GM18868 (cell line): ENCODE data around the gene MEF2C.

ENCODE experiments used
- ATAC-seq: cut with Tn5 transposase; IDR thresholded peaks from one replicate; pipeline ENCODE4 v1.9.1; 2021; ENCODE audit warnings: mild to moderate bottlenecking, moderate library complexity; ENCODE audit not compliant: unreplicated experiment

Gene MEF2C

DNA sequence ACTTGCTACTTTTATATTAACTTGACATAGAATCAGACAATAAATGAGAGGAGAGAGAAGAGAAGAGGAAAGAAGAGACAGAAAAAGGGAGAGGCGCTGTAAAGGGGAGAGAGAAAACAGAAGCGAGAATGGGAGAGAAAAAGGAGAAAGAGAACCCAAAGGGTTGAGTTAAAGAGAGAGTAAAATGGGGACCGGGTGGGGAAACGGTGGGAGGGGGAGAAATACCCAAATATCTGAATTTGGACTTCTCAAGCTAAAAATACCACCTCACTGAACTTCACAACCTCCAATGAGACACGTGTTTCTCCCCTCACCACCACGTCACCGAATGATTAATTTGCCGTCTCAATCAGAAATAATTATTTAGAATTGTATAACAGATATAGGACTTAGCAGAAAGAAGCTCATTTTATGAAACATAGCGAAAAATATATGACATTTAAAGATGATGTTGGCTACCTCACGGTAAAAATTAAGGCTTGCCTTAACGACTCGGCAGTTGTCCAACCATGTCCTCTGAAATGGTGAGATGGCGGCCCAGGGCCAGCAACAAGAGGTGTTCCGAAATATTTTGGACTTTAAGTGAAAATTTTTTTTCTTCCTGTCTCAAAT lies 204.1 kb downstream of the MEF2C start:
- no peak for ATAC-seq

DNA sequence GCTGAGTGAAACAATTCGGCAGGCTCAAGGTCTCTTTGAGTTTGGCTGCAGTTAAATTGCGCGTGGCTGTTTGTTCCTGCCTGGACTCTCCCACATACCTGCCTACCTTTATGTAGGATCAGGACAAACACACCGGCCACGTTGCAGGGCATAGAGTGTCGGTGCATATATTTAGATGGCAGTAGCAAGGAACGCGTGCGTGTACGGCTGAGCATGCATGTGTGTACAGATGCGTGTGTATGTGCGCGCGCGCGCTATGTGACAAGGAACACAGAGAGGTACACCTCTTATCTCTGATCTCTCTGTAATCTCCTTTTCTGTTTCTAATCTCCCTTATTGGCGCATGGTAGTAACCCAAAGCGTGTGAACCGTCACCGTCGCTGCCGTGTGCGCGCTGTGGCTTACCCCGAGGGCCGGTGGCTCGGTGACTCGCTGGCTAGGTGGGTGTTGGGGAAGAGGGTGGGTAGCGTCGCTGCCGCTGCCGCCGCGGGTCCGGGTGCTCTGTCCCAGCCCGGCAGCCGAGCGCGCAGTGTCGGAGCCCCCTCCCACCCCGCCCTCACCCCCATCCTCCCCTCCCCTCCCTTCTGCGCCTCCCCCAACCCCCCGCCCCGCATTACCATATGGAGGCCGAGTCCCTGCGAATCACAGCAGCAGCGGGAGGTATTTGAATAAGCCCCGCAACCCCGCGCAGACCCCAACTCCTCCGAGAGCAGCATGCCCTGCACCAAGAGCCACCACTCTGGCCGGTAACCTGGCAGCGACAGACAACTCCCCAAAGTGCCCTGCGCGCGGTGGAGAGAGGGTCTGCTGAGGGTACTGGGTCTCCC lies 204.8 kb downstream of the MEF2C start:
- no peak for ATAC-seq

DNA sequence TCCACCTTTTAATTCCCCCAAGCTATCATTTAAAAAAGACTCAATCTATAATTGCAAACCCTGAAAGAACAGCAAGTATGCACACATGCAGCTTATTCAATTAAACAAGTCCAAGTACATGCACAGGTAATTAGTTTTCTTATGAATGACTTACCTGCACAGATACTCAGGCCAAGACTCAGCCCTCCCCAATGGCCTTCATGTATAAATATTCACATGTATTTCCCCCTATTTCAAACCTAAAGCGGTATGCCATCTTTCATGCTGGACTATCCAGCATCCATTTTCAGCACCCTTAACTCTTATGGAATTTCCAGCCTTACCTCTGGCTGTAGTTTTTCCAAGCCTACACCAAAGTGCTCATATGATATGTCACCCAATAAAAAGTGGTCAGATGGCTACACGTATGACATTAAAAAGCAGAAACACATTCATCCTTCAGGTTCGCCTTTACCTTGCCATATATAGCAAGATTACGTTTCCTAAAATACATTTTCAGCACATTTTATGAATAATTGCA lies 205.5 kb downstream of the MEF2C start:
- no peak for ATAC-seq

GRCh38 chr5:88676637-88677375 lies 206.2 kb downstream of the MEF2C start:
- no peak for ATAC-seq

- ATAC-seq, result peak; percentile 27
Observed at GRCh38 chr5:88675708-88676636, 207.0 kb downstream of the MEF2C start.

- ATAC-seq, result peak; percentile 22
Observed at GRCh38 chr5:88675168-88675707, 207.7 kb downstream of the MEF2C start.

DNA sequence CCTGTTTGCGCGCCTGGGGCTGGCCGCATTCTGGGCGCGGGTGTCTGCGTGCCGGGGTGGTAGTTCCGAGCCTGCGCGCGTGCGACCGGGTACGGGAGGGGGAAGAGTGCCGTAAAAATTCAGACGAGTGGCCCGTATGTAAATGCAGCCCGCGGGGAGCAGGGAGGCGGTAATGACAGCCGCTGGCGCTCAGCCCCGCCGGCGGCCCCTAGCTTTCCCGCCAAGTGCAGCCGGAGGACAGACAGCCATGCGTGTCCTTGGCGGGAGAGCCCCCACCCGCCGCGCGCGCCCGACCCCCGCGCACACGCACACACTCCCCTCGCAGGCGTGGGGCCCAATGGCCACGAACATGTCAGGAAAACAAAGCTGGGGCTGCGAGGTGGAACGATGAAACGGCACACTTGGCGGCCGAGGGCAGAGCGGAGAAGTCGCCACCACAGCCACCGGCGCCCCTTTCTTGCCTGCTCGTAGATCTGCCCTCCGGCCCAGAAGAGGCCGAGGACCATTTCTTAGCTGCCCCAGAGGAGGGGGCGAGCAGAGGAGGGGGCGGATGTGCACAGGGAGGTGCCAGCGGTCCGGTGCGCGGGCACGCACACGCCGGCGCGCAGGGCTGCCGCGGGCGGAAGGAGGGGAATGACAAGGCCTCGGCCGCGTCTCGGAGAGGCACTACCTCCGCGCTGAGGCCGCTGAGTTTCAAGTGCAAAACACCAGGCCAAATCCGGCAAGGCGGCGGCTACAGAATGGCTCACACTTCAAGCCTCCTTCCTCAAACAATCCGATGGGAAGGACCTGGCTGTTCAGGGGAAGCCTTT lies 208.4 kb downstream of the MEF2C start:
- ATAC-seq, result peak; percentile 69

GRCh38 chr5:88673253-88674105 lies 209.5 kb downstream of the MEF2C start:
- ATAC-seq, result no peak

- no peak for ATAC-seq
Observed at GRCh38 chr5:88672644-88673252, 210.2 kb downstream of the MEF2C start.

GRCh38 chr5:88671505-88672499 lies 211.2 kb downstream of the MEF2C start:
- ATAC-seq, result no peak

DNA sequence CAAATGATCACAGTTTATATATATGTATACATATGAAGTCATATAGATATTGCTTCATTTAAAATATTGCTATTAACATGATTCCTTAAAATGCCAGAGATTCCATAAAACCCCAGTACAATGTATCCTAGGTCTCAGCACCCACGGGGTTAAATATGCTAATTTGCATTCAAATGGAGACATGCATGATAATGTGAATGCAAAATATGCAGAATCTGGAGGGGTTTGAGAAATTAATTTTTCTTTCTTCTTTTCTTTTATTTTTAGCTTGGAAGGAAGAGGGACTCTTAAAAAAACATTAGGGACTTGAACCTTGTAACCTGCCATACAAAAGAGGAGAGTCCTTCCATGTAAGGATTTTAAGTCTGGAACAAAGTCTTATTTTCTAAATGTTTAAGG lies 211.9 kb downstream of the MEF2C start:
- ATAC-seq, result no peak

DNA sequence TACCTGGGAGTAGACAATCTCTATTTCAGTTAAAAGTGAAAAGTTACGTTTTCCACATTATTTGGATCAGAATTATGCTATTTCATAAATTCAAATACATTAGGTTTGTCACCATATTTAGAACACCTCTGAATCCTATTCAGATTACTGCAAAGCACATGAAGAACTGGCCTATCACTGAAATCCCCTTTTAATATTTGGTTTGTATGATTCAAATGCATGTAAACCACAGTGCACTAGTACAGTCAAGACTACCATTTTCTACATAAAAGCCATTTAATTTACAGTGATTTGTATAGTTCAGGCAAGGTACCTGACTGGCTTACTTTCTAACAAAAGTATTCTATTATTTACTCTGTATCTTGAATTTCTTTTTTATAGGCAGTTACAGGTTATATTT lies 212.5 kb downstream of the MEF2C start:
- no peak for ATAC-seq

GRCh38 chr5:88669371-88670050 lies 213.5 kb downstream of the MEF2C start:
- no peak for ATAC-seq

DNA sequence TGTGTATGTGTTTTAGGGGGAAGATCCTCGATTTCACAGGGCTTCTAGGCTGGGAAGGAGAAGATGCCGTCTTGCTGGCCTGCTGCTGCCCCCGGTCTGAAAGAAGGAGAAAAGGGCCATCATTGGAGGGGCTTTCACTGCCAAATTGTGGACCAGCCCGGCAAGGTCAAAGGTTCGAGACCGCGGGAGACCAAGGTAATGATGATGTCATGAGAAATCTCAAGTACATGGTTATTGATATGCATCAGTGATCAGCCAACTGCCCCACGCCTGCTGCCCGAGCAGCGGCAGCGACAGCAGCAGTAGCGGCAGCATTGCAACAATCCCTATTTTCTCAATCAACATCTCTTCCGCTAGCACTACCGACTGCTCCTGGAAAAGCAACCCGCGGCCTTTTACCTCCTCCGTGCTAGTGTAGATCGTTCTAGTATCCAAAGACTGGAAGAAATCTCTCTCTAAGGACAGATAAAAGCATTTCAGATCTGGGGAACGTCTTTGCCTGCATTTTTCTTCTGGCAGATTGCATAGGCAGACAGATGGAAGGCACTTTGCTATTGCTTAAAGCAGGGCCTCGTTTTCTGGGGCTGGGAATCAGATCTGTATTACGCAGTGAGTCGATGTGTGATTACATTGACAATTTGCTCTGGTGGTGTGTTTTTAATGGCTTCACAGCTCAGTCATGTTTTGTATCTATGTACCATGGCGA lies 215.3 kb downstream of the MEF2C start:
- ATAC-seq, result peak; percentile 13
